ENCODE data around the gene PCDHGA4. TPM values are rescaled to one million over a fixed set of nuclear protein-coding genes. Genes with fewer than 3 reads are reported as not detected.
"Not testable (repeated sequence)": the region's sequence is repeated elsewhere in the genome, so short reads cannot be mapped to it uniquely, and the experiment has no call there.

PCDHGA4 gene
- total RNA-seq, 4 donors from 2014 or later, result 0.12 to 2.9 (median 1.1) TPM

DNA sequence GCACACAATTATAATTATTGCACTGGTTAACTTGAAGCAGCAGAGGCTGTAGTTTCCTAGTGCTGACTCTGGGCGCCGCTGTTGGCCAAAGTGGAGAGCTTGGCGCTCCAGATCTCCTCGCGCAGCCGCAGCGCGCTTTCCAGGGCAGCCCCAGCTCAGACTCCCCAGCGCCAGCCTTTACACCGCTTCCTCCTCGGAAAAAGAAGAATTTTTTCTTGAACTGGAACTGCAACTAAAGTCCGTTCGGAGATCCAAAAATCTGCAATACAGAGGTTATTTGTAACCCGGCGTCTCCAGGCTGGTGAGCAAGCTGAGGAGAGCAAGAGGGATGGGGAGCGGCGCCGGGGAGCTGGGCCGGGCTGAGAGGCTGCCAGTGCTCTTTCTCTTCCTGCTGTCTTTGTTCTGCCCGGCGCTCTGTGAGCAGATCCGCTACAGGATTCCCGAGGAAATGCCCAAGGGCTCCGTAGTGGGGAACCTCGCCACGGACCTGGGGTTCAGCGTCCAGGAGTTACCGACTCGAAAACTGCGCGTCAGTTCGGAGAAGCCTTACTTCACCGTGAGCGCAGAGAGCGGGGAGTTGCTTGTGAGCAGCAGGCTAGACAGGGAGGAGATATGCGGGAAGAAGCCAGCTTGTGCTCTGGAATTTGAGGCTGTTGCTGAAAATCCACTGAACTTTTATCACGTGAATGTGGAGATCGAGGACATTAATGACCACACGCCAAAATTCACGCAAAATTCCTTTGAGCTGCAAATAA, 32.9 kb downstream of the PCDHGA4 start, which contains the start of gene PCDHGB4:
Gene PCDHGB4, plus strand, starts transcription at position 142 of the 755 bp plus-strand sequence. Its CDS starts 187 bp downstream, at position 329.
- Histone ChIP-seq H3K9me3 (peaks cover 14 to 96% (median 92%) of the 10 kb centered on the region in 3 donors), H3K4me3 (peak within 1 kb of the TSS in 3 of 4 donors; percentile 15 to 22 (median 17)), H3K27me3 (peaks cover 0 to 19% (median 0%) of the 10 kb centered on the region in 4 donors)
- 18 to 29% methylated on average over 4 to 6 of the region's 40 CpGs for WGBS, 2 donors
- H3K4me1 ChIP-seq; intact Hi-C loops (cut with DNase I); H3K36me3 ChIP-seq; H3K27ac ChIP-seq; DNase-seq: not testable (repeated sequence)
- TF ChIP-seq, protein P1, sequence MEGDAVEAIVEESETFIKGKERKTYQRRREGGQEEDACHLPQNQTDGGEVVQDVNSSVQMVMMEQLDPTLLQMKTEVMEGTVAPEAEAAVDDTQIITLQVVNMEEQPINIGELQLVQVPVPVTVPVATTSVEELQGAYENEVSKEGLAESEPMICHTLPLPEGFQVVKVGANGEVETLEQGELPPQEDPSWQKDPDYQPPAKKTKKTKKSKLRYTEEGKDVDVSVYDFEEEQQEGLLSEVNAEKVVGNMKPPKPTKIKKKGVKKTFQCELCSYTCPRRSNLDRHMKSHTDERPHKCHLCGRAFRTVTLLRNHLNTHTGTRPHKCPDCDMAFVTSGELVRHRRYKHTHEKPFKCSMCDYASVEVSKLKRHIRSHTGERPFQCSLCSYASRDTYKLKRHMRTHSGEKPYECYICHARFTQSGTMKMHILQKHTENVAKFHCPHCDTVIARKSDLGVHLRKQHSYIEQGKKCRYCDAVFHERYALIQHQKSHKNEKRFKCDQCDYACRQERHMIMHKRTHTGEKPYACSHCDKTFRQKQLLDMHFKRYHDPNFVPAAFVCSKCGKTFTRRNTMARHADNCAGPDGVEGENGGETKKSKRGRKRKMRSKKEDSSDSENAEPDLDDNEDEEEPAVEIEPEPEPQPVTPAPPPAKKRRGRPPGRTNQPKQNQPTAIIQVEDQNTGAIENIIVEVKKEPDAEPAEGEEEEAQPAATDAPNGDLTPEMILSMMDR (IDR thresholded peaks at IDR 0.05), result peak in 3 of 6 experiments; percentile 19 to 44 (median 30)

DNA sequence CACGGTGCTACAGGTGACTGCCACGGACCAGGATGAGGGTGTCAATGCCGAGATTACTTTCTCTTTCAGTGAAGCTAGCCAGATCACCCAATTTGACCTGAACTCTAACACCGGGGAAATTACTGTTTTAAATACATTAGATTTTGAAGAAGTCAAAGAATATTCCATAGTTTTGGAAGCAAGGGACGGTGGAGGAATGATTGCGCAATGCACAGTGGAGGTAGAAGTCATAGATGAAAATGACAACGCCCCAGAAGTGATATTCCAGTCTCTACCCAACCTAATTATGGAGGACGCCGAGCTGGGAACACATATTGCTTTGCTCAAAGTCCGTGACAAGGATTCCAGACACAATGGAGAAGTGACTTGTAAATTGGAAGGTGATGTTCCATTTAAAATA, 33.8 kb downstream of the PCDHGA4 start:
- no peak for DNase-seq
- no peak overlapping the region for H3K4me3 ChIP-seq
- peaks cover 0 to 19% (median 0%) of the 10 kb centered on the region in 4 donors for H3K27me3 ChIP-seq
- 47 to 60% methylated on average over 7 to 10 of the region's 10 CpGs for WGBS, 2 donors
- no peaks in the 10 kb centered on the region for H3K4me1 ChIP-seq
- TF ChIP-seq POLR2A (IDR thresholded peaks at IDR 0.05), result no peak
- TF ChIP-seq, protein P1 (IDR thresholded peaks at IDR 0.05), result no peak
- peaks cover 20 to 96% (median 92%) of the 10 kb centered on the region in 3 donors for H3K9me3 ChIP-seq
- H3K27ac ChIP-seq, result no peak overlapping the region
- peaks cover 0 to 7% (median 0%) of the 10 kb centered on the region in 3 donors for H3K36me3 ChIP-seq
- intact Hi-C loops (cut with DNase I), result no loop called here

DNA sequence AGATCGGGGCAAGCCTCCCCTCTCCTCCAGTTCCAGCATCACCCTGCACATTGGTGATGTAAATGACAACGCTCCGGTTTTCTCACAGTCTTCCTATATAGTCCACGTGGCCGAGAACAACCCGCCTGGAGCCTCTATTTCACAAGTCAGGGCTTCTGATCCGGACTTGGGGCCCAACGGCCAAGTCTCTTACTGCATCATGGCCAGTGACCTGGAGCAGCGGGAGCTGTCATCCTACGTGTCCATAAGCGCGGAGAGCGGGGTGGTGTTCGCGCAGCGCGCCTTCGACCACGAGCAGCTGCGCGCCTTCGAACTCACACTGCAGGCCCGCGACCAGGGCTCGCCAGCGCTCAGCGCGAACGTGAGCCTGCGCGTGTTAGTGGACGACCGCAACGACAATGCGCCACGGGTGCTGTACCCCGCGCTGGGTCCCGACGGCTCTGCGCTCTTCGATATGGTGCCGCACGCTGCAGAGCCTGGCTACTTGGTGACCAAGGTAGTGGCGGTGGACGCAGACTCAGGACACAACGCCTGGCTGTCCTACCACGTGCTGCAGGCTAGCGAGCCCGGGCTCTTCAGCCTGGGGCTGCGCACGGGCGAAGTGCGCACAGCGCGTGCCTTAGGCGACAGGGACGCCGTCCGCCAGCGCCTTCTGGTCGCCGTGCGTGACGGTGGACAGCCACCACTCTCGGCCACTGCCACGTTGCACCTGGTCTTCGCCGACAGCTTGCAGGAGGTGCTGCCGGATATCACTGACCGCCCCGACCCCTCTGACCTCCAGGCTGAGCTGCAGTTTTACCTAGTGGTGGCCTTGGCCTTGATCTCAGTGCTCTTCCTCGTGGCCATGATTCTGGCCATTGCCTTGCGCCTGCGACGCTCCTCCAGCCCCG, 34.6 kb downstream of the PCDHGA4 start:
- Histone ChIP-seq H3K4me3 (no peak overlapping the region), H3K27me3 (peaks cover 0 to 25% (median 0%) of the 10 kb centered on the region in 4 donors), H3K4me1 (no peaks in the 10 kb centered on the region), H3K36me3 (peaks cover 0 to 7% (median 0%) of the 10 kb centered on the region in 3 donors), H3K9me3 (peaks cover 21 to 96% (median 92%) of the 10 kb centered on the region in 3 donors), H3K27ac (no peak overlapping the region)
- WGBS, 2 donors, result 48 to 58% methylated on average over 25 to 42 of the region's 77 CpGs
- DNase-seq, result no peak
- intact Hi-C loops (cut with DNase I), result no loop called here
- TF ChIP-seq, protein P1 (IDR thresholded peaks at IDR 0.05), result no peak
- no peak for TF ChIP-seq POLR2A (IDR thresholded peaks at IDR 0.05)

DNA sequence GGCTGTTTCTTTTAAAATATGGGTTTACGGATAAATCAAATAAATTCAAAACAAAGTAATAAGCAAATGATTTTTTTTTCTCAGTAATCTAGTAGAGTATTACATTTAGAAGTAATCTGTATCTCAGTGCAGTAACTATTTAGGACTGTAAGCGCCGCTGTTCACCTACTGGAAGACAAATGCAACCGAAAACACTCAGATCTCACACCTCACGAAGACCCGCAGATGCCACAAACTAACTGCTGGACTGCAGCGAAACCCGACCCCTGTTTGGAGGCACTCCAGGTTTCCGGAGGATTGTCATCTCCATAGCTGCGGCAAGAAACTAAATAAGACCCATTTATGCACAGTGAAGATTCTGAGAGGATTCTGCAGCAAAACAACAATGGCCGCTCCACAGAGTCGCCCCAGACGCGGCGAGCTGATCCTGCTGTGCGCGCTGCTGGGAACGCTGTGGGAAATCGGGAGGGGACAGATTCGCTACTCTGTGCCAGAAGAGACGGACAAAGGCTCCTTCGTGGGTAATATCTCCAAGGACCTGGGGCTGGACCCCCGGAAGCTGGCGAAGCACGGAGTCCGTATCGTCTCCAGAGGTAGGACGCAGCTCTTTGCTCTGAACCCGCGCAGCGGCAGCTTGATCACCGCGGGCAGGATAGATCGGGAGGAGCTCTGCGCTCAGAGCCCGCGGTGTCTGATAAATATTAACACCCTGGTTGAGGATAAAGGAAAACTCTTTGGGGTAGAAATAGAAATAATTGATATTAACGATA, 37.8 kb downstream of the PCDHGA4 start, which contains the start of gene PCDHGA8:
Gene PCDHGA8, plus strand, starts transcription at position 205 of the 770 bp plus-strand sequence. Its CDS starts 181 bp downstream, at position 386.
- Histone ChIP-seq H3K27me3 (peaks cover 0 to 33% (median 0%) of the 10 kb centered on the region in 4 donors), H3K9me3 (peaks cover 21 to 96% (median 87%) of the 10 kb centered on the region in 3 donors), H3K4me3 (peak within 1 kb of the TSS in 1 of 4 donors; percentile 13), H3K4me1 (no peaks in the 10 kb centered on the region), H3K27ac (no peak within 1 kb of the TSS), H3K36me3 (peaks cover 0 to 7% (median 0%) of the 10 kb centered on the region in 3 donors)
- intact Hi-C loops (cut with DNase I), result no loop called here
- TF ChIP-seq POLR2A (IDR thresholded peaks at IDR 0.05), result no peak
- TF ChIP-seq, protein P1 (IDR thresholded peaks at IDR 0.05), result no peak
- no peak for DNase-seq
- WGBS, 2 donors, result 21 to 57% methylated on average over 19 to 36 of the region's 38 CpGs
